ENCODE results near the gene CHST11.

The CHST11 gene

DNA sequence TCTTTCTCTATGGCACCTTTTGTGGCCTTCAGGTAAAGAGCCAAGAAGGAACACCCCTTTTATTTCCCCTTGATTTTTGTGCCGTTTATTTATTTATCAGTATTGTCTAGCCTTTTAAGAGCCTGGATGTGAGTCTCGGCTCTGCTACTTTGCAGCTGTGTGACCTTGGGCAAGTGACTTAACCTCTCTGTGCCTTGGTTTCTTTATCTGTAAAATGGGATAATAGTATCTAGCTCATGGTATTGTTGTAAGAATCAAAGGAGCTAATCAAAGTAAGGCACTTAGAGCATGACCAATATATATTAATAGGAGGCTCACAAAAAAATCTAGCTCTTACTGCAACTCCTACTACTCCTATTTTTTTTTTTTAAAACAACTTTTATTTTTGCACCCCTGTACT lies 179.7 kb downstream of the CHST11 start:
- no peak overlapping the region for H3K4me3 ChIP-seq (ENCODE audit: low read depth, low read length)
- in situ Hi-C loops (cut with HindIII; ENCODE audit: low sequenced_read_pairs), result no loop called here
- DNase-seq (ENCODE audit: low read depth, low spot score), result no peak
- TF ChIP-seq, protein P1, sequence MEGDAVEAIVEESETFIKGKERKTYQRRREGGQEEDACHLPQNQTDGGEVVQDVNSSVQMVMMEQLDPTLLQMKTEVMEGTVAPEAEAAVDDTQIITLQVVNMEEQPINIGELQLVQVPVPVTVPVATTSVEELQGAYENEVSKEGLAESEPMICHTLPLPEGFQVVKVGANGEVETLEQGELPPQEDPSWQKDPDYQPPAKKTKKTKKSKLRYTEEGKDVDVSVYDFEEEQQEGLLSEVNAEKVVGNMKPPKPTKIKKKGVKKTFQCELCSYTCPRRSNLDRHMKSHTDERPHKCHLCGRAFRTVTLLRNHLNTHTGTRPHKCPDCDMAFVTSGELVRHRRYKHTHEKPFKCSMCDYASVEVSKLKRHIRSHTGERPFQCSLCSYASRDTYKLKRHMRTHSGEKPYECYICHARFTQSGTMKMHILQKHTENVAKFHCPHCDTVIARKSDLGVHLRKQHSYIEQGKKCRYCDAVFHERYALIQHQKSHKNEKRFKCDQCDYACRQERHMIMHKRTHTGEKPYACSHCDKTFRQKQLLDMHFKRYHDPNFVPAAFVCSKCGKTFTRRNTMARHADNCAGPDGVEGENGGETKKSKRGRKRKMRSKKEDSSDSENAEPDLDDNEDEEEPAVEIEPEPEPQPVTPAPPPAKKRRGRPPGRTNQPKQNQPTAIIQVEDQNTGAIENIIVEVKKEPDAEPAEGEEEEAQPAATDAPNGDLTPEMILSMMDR (IDR thresholded peaks at IDR 0.05; ENCODE audit: low read depth, low read length), result no peak

DNA sequence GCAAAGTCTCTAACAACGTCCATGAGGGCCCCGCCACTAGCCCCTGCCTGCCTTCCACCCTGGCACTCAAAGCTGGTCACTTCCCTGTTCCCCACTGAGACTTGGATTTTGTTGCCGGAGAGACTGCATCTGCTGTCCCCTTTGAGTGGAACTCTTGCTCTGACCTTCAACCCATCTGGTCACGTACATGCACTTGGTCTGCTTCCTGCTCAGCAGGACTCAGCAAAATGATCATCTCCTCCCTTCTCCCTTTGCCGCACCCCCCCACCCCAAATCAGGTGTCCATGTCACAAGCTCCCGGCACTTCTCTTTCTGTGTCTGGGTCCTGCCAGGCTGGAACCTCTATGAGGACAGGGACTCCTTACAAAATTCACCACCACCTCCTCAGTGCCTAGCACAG lies 180.9 kb downstream of the CHST11 start:
- TF ChIP-seq, protein P1 (IDR thresholded peaks at IDR 0.05; ENCODE audit: low read depth, low read length), result no peak
- DNase-seq (ENCODE audit: low read depth, low spot score), result no peak
- in situ Hi-C loops (cut with HindIII; ENCODE audit: low sequenced_read_pairs), result no loop called here
- no peak overlapping the region for H3K4me3 ChIP-seq (ENCODE audit: low read depth, low read length)

DNA sequence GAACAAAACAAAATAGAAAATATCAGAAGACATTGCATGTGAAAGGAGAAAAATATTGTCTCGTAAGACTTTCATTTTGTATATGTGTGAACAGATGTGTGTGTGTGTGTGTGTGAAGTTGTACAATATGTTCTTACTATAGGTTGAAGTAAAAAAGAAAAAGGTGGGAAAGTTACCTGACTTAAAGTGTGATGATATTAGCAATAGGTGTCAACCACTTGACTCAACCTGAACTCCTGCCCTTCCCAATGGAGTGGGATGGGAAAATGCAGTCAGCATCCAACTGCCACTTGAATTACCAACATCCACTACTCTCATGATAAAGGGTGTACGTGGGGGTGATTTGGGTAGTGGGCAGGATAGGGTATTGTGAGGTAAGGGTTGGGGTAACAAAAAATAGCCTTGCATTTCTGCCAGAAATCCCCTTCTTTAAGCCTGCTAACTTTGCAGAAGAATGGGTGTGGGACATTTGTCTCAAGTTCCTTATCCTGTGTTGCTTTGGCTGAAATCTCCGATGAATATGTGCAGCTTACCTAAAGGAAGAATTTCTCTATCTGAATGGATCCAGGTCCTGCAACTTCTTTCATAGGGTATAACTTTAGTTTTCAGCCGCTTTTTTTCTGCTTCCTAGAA lies 181.6 kb downstream of the CHST11 start:
- in situ Hi-C loops (cut with HindIII; ENCODE audit: low sequenced_read_pairs), result no loop called here
- H3K4me3 ChIP-seq (ENCODE audit: low read depth, low read length), result no peak overlapping the region
- TF ChIP-seq, protein P1 (IDR thresholded peaks at IDR 0.05; ENCODE audit: low read depth, low read length), result no peak
- no peak for DNase-seq (ENCODE audit: low read depth, low spot score)

DNA sequence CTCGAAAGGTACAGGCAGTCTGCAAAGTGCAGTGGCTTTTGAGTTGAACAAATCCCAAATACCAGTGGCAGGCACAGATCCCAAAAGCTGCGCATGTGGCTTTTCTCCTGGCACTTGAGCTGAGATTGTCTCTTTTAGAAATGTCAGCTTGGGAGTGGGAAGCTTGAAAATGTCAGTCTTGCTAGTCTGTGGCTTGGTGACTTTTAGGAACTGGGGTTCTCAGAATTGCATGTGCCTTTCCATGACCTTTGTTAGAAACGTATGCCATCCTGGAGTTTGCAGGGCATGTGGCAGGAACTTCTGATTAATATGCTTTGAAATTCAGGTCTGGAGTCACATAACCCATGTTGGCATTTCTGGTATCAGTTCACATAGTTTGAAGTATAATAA lies 182.1 kb downstream of the CHST11 start:
- DNase-seq (ENCODE audit: low read depth, low spot score), result no peak
- in situ Hi-C loops (cut with HindIII; ENCODE audit: low sequenced_read_pairs), result no loop called here
- no peak overlapping the region for H3K4me3 ChIP-seq (ENCODE audit: low read depth, low read length)
- TF ChIP-seq, protein P1 (IDR thresholded peaks at IDR 0.05; ENCODE audit: low read depth, low read length), result no peak

DNA sequence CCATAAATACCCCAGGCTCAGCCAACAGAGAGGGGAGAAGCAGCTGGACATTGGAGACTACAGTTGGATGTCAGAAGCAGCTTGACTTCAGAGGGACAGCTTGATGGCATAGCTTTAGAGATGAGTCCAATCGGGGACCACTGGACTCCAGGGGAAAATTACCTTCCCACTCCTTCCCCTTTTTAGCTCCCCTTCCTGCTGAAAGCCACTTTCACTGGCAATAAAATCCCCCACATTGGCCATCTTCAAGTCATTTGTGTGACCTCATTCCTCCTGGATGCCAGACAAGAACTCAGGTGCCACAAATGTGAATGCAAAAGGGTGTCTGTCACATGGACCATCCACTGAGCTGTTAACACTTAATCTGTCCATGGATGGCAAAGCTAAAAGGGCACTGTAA lies 184.2 kb downstream of the CHST11 start:
- no peak for DNase-seq (ENCODE audit: low read depth, low spot score)
- in situ Hi-C loops (cut with HindIII; ENCODE audit: low sequenced_read_pairs), result no loop called here
- TF ChIP-seq, protein P1 (IDR thresholded peaks at IDR 0.05; ENCODE audit: low read depth, low read length), result no peak
- no peak overlapping the region for H3K4me3 ChIP-seq (ENCODE audit: low read depth, low read length)

DNA sequence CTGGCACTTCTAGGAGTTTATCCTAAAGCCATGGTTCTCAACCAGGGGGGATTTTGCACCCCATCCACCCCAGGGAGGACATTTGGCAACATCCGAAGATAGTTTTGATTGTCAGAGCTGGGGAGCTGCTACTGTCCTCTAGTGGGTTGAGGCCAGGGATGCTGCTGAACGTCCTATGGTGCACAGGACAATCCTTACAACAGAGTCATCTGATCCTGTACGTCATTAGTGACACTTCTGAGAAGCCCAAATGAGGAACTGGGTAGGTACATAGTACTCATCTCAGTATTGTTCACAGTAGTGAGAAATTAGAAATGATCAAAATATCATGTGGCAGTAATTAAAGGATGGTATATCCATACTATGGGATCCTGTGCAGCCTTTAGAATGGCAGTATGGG lies 185.1 kb downstream of the CHST11 start:
- TF ChIP-seq, protein P1 (IDR thresholded peaks at IDR 0.05; ENCODE audit: low read depth, low read length), result no peak
- in situ Hi-C loops (cut with HindIII; ENCODE audit: low sequenced_read_pairs), result no loop called here
- no peak for DNase-seq (ENCODE audit: low read depth, low spot score)

More for the DNA sequence above, 185.1 kb downstream of the CHST11 start:
- H3K4me3 ChIP-seq (ENCODE audit: low read depth, low read length), result no peak overlapping the region

Measured in astrocyte of the spinal cord (primary cell).